GM12891 (cell line): ENCODE data around the gene RAB11FIP4.

Source experiments
- PAX5 ChIP-seq: IDR thresholded peaks from 2 replicates; pipeline ENCODE4 v1.6.1; 2011; ENCODE audit warnings: low read length, moderate library complexity, mild to moderate bottlenecking; ENCODE audit not compliant: insufficient read depth, severe bottlenecking
- POLR2A ChIP-seq: IDR thresholded peaks from 2 replicates; pipeline ENCODE4 v1.6.1; 2011; ENCODE audit warnings: low read depth, low read length, control low read depth
- POLR2AphosphoS5 ChIP-seq: IDR thresholded peaks from 2 replicates; pipeline ENCODE4 v1.6.1; 2011; ENCODE audit warnings: low read depth, low read length, control low read depth
- SPI1 ChIP-seq: IDR thresholded peaks from 2 replicates; pipeline ENCODE4 v1.6.1; 2011; ENCODE audit warnings: low read depth, low read length, control low read depth
- TAF1 ChIP-seq: IDR thresholded peaks from 2 replicates; pipeline ENCODE4 v1.6.1; 2011; ENCODE audit warnings: low read depth, low read length, control low read depth

- no peak for TF ChIP-seq POLR2A
- no peak for TF ChIP-seq PAX5
- TF ChIP-seq POLR2AphosphoS5, result no peak
- no peak for TF ChIP-seq TAF1
- TF ChIP-seq SPI1, result no peak
These were observed 46.4 kb downstream of the RAB11FIP4 start for GRCh38 chr17:31437720-31438400.
